Karpas-422 (cell line): ENCODE results near the gene FRAS1. TPM values are rescaled to one million over a fixed set of nuclear protein-coding genes. Genes with fewer than 3 reads are reported as not detected.
"Not testable (repeated sequence)": the region's sequence is repeated elsewhere in the genome, so short reads cannot be mapped to it uniquely, and the experiment has no call there.

Experiments used
- DNase-seq: peaks from one replicate; pipeline ENCODE4 v3.0.0-alpha.2; 2015
- H2AFZ ChIP-seq: fragments of 200-600 bp; sonication (generic); 2 replicates; pipeline ENCODE4 v1.6.1; 2014; ENCODE audit warnings: antibody characterized with exemption, low read length, mixed read lengths
- H3K27ac ChIP-seq: fragments of 200-600 bp; sonication (generic); 2 replicates; pipeline ENCODE4 v1.5.1; 2014; ENCODE audit warnings: mild to moderate bottlenecking, low read length, moderate library complexity
- H3K27me3 ChIP-seq: fragments of 200-600 bp; sonication (generic); 2 replicates; pipeline ENCODE4 v1.6.1; 2014; ENCODE audit warnings: low read length, mixed read lengths
- H3K36me3 ChIP-seq: fragments of 200-600 bp; sonication (generic); 2 replicates; pipeline ENCODE4 v1.6.1; 2014; ENCODE audit warnings: low read length, mixed read lengths; ENCODE audit not compliant: insufficient read depth
- H3K4me1 ChIP-seq: fragments of 200-600 bp; sonication (generic); 2 replicates; pipeline ENCODE4 v1.6.1; 2014; ENCODE audit warnings: mild to moderate bottlenecking, low read length, mixed read lengths
- H3K4me2 ChIP-seq: fragments of 200-600 bp; sonication (generic); 2 replicates; pipeline ENCODE4 v1.6.1; 2014; ENCODE audit warnings: low read length, low read depth, mild to moderate bottlenecking; ENCODE audit not compliant: poor library complexity, severe bottlenecking
- H3K4me3 ChIP-seq: fragments of 200-600 bp; sonication (generic); 2 replicates; pipeline ENCODE4 v1.5.1; 2014; ENCODE audit warnings: mild to moderate bottlenecking, antibody characterized with exemption, low read length, mixed read lengths
- H3K79me2 ChIP-seq: fragments of 200-600 bp; sonication (generic); 2 replicates; pipeline ENCODE4 v1.6.1; 2014; ENCODE audit warnings: mild to moderate bottlenecking, low read length, mixed read lengths
- H3K9ac ChIP-seq: fragments of 200-600 bp; sonication (generic); 2 replicates; pipeline ENCODE4 v1.6.0; 2014; ENCODE audit warnings: low read length
- H3K9me2 ChIP-seq: fragments of 200-600 bp; sonication (generic), shearing (Covaris generic); replicated peaks from 2 replicates; pipeline ENCODE4 v1.6.0; 2014; ENCODE audit warnings: mild to moderate bottlenecking, low read length, moderate library complexity; ENCODE audit not compliant: insufficient read depth
- H3K9me3 ChIP-seq: fragments of 300-700, 200-600 bp; sonication (generic); 2 replicates; pipeline ENCODE4 v1.6.1; 2014; ENCODE audit warnings: low read length, mixed read lengths
- H4K20me1 ChIP-seq: fragments of 200-600 bp; sonication (generic); 2 replicates; pipeline ENCODE4 v1.6.1; 2014; ENCODE audit warnings: mild to moderate bottlenecking, antibody characterized with exemption, low read length, low read depth; ENCODE audit not compliant: insufficient read depth
- total RNA-seq: library from RNA; depleted of rRNA; stranded (reverse); fragments of >200 nt; shearing (Covaris generic); gene quantifications from 2 replicates; pipeline ENCODE4 v1.2.3, GENCODE V29; 2014; ENCODE audit warnings: low replicate concordance

FRAS1 gene
- total RNA-seq, 1 experiment from 2014 or later = not detected

DNA sequence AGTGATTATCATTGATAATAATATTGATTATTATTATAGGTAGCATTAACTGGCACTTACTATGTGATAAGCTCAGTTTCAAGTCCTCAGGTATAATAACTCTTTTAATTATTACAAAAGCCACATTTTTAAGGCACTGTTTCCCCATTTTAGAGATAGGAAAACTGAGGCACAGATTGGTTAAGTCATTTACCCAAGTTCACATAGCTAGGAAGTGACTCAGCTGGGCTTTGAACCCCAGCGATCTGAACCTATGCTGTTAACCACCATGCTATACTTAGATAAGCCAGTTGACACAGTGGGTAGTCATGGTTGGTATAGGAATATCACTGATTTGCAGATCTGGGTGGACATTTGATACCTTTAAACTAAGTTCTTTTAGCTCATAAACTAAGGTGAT lies 110.4 kb downstream of the FRAS1 start:
- Histone ChIP-seq H3K9me2 (no peaks in the 10 kb centered on the region), H3K4me2 (no peak overlapping the region), H3K4me3 (no peak overlapping the region), H3K9me3 (no peaks in the 10 kb centered on the region), H4K20me1 (no peaks in the 10 kb centered on the region), H2AFZ (no peak overlapping the region), H3K9ac (no peak overlapping the region), H3K36me3 (no peaks in the 10 kb centered on the region), H3K27me3 (no peaks in the 10 kb centered on the region), H3K4me1 (no peaks in the 10 kb centered on the region), H3K79me2 (no peaks in the 10 kb centered on the region), H3K27ac (no peak overlapping the region)
- DNase-seq = no peak

DNA sequence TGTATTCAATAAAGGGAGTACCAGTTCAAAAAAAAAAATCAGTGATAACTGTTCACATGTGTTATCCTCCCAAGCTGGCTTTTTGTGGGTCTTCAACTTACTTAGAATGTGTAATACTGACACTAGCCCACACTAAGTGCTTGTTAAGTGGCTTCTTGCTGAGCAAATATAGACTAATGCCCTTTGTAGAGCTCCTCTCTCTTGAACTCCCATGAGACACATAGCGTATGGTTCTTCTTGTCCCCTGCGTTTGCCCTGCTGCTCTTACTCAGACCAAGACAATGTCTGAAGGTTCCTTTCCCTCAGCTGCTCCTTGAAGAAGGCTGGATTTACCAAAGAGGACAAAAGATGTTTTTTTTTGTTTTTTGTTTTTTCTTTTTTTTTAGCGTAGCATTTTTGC lies 110.9 kb downstream of the FRAS1 start:
- Histone ChIP-seq H4K20me1 (no peaks in the 10 kb centered on the region), H3K27ac (no peak overlapping the region), H2AFZ (no peak overlapping the region), H3K9me3 (no peaks in the 10 kb centered on the region), H3K79me2 (no peaks in the 10 kb centered on the region), H3K36me3 (no peaks in the 10 kb centered on the region), H3K4me1 (no peaks in the 10 kb centered on the region), H3K9ac (no peak overlapping the region), H3K4me2 (no peak overlapping the region), H3K4me3 (no peak overlapping the region), H3K9me2 (no peaks in the 10 kb centered on the region), H3K27me3 (no peaks in the 10 kb centered on the region)
- no peak for DNase-seq

DNA sequence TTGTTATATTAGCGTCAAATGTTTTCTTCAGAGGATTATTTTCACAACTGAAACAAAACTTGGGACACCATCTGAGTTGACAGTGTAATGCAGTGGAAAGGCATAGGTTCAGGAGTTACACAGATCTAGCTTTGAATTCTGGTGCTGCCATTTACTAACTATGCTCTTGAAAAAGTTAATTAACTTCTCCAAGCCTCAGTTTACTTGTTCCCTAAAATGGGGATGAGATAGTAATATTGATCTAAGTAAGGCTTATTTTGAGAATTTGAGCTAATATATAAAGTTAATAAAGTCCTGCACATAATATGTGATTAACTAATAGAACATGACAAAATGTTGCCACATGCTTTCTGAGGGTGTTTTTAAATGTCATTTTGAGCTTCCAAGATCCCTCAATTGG lies 112.6 kb downstream of the FRAS1 start:
- no peaks in the 10 kb centered on the region for H3K9me3 ChIP-seq
- no peak overlapping the region for H3K4me2 ChIP-seq
- no peak for DNase-seq
- no peaks in the 10 kb centered on the region for H3K79me2 ChIP-seq
- H3K9ac ChIP-seq = no peak overlapping the region
- H3K9me2 ChIP-seq = no peaks in the 10 kb centered on the region
- H3K4me1 ChIP-seq = no peaks in the 10 kb centered on the region
- no peak overlapping the region for H3K27ac ChIP-seq
- H3K4me3 ChIP-seq = no peak overlapping the region
- H3K36me3 ChIP-seq = no peaks in the 10 kb centered on the region
- H4K20me1 ChIP-seq = no peaks in the 10 kb centered on the region
- no peak overlapping the region for H2AFZ ChIP-seq
- no peaks in the 10 kb centered on the region for H3K27me3 ChIP-seq

DNA sequence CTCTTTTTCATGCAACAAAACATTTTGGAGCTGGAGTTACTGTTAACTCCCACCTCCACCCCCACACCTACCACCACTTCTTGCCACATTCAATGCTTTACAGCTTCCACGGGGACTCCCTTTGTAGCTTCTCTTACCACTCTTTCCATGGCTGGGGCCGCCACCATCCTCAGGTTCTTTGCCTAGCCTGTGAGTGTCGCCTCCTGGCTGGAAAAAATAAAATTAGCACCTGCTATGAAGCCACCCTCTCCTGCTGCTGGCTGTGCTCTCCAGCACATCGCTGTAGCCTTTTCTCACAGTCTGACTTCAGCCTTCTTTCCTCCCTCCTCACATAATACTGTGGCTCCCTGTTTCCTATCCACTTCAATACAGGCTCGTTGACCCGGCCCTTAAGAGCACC lies 114.4 kb downstream of the FRAS1 start:
- H3K27me3 ChIP-seq = no peaks in the 10 kb centered on the region
- H3K36me3 ChIP-seq = no peaks in the 10 kb centered on the region
- no peak overlapping the region for H3K9ac ChIP-seq
- no peak overlapping the region for H3K4me2 ChIP-seq
- no peaks in the 10 kb centered on the region for H3K9me2 ChIP-seq
- no peaks in the 10 kb centered on the region for H3K9me3 ChIP-seq
- no peak overlapping the region for H2AFZ ChIP-seq
- H3K79me2 ChIP-seq = no peaks in the 10 kb centered on the region
- no peaks in the 10 kb centered on the region for H3K4me1 ChIP-seq
- no peaks in the 10 kb centered on the region for H4K20me1 ChIP-seq
- no peak overlapping the region for H3K27ac ChIP-seq
- H3K4me3 ChIP-seq = no peak overlapping the region
- no peak for DNase-seq

DNA sequence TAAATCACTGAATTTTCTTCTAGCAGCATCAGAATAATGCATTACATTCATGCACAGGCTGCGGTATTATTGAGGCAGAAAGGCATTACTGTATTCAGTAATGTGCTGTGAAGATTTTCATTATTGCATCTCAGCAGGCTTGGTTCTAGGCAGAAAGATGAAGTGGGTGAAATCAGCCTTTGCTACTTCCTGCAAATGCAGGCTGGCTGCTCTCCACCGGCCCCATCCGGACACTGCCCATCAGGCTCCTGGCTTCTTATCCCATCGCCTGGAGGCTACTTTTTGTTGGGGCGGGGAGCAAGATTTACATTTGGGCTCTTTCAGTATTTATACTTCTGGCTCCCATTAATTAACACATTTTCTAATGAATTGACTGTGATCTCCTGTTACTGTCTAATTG lies 117.8 kb downstream of the FRAS1 start:
- Histone ChIP-seq H3K27ac (no peak overlapping the region), H3K79me2 (no peaks in the 10 kb centered on the region), H3K9me2 (no peaks in the 10 kb centered on the region), H3K27me3 (no peaks in the 10 kb centered on the region), H3K9me3 (no peaks in the 10 kb centered on the region), H3K4me3 (no peak overlapping the region), H4K20me1 (no peaks in the 10 kb centered on the region), H3K36me3 (no peaks in the 10 kb centered on the region), H3K4me2 (no peak overlapping the region), H2AFZ (no peak overlapping the region), H3K4me1 (no peaks in the 10 kb centered on the region), H3K9ac (no peak overlapping the region)
- DNase-seq = no peak

DNA sequence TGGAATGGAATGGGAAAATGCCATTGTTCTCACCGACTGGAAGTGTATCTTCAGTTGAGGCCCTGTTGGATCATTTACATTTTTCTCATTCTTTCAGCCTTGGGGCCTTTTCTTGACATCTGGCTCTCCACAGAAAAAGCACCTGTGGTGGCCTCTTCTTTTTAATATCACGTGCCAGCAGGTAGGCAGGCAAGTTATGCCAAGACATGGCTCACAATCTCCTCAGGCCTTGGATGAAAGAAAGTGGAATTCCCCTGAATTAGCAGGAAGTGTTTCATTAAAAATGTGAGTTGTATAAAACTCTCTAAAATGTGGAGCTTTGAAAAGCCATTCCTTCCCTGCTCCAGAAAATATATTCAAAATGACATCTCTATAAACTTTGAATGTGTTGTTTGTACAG lies 122.1 kb downstream of the FRAS1 start:
- no peak for DNase-seq
- H4K20me1 ChIP-seq = no peaks in the 10 kb centered on the region
- H3K9me2 ChIP-seq = no peaks in the 10 kb centered on the region
- H3K27ac ChIP-seq = no peak overlapping the region
- H3K9me3 ChIP-seq = no peaks in the 10 kb centered on the region
- no peaks in the 10 kb centered on the region for H3K27me3 ChIP-seq
- no peaks in the 10 kb centered on the region for H3K79me2 ChIP-seq
- no peak overlapping the region for H3K9ac ChIP-seq
- no peak overlapping the region for H3K4me3 ChIP-seq
- no peaks in the 10 kb centered on the region for H3K4me1 ChIP-seq
- no peak overlapping the region for H2AFZ ChIP-seq
- H3K36me3 ChIP-seq = no peaks in the 10 kb centered on the region
- H3K4me2 ChIP-seq = no peak overlapping the region

DNA sequence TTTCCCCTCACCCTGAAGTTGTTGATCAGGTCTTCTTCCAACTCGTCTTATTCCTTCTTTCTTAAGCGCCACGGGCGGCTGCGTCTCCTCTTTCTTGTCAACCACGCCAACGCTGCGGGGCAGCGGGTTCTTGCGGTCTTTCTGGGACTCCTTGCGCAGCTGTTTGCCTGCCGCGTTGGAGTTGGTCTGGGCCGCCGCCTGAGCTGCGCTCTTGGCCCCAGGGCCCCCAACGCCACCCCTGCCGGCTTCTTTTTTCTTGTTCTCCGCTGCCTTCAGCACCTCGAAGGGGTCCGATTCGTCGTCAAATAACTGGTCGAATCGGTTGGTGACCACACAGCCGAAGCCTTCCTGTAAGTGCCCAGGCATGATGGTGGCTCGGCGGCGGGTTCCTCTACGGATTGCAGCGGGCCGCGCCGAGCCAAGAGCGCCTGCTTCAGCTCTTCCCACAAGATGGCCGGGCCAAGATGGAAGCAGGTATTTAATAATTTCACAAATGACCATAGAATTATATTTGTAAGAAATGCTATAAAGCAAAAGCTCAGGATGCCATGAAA lies 124.6 kb downstream of the FRAS1 start:
- not testable (repeated sequence) for H3K27me3 ChIP-seq, H4K20me1 ChIP-seq, DNase-seq, H3K4me2 ChIP-seq, H3K9me2 ChIP-seq, H3K27ac ChIP-seq, H2AFZ ChIP-seq, H3K4me1 ChIP-seq, H3K79me2 ChIP-seq, H3K36me3 ChIP-seq, H3K9me3 ChIP-seq, H3K9ac ChIP-seq, H3K4me3 ChIP-seq

DNA sequence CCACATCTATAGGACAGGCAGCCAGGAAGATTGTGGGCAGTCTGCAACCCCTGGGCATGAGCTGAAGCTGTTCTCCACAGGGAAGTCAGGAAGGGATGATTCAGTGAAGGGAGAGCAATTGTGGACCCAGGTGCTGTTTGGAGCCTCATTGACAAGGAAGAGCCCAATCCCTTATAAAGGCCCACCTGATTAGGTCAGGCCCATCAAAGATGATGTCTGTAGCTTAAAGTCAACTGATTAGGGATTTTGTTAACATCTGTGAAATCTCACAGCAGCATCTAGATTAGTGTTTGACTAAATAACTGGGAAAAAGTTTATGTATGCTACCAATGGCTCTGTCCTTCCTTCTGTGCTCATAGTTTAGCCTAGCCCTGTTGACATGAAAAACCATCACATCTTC lies 127.5 kb downstream of the FRAS1 start:
- H3K79me2 ChIP-seq = no peaks in the 10 kb centered on the region
- no peak overlapping the region for H3K4me3 ChIP-seq
- H3K27ac ChIP-seq = no peak overlapping the region
- H2AFZ ChIP-seq = no peak overlapping the region
- no peaks in the 10 kb centered on the region for H3K9me3 ChIP-seq
- H3K9me2 ChIP-seq = no peaks in the 10 kb centered on the region
- no peak overlapping the region for H3K4me2 ChIP-seq
- H3K9ac ChIP-seq = no peak overlapping the region
- DNase-seq = no peak
- no peaks in the 10 kb centered on the region for H3K36me3 ChIP-seq
- H3K27me3 ChIP-seq = no peaks in the 10 kb centered on the region
- no peaks in the 10 kb centered on the region for H4K20me1 ChIP-seq
- H3K4me1 ChIP-seq = no peaks in the 10 kb centered on the region

DNA sequence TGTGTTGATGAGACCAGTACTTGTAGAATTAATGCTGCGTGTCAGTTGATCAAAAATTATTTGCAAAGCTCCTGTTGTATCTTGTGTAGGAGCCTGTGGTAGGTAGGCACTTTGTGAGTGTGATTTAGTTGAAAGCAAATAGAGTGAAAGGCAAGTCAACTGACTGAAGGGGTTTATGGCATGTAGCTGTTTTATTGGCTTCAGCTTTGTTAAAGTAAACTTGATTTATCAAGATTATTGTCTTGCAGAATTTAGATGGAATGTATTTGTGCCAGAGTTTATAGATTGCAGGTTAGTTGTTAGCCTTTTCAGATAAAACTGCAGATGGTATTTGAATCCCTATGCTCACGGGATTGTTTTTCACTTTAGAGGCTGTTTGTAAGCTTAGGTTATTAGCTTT lies 128.0 kb downstream of the FRAS1 start:
- H3K9me3 ChIP-seq = no peaks in the 10 kb centered on the region
- no peak overlapping the region for H3K9ac ChIP-seq
- H3K9me2 ChIP-seq = no peaks in the 10 kb centered on the region
- no peaks in the 10 kb centered on the region for H3K36me3 ChIP-seq
- no peaks in the 10 kb centered on the region for H3K79me2 ChIP-seq
- H3K4me2 ChIP-seq = no peak overlapping the region
- H3K27ac ChIP-seq = no peak overlapping the region
- H4K20me1 ChIP-seq = no peaks in the 10 kb centered on the region
- H3K4me1 ChIP-seq = no peaks in the 10 kb centered on the region
- H2AFZ ChIP-seq = no peak overlapping the region
- H3K27me3 ChIP-seq = no peaks in the 10 kb centered on the region
- H3K4me3 ChIP-seq = no peak overlapping the region
- DNase-seq = no peak
